Endothelial cell of umbilical vein (primary cell): ENCODE measurements around the gene OPCML. TPM values are rescaled to one million over a fixed set of nuclear protein-coding genes. Genes with fewer than 3 reads are reported as not detected.

ENCODE experiments used
- BruUV-seq: library from RNA; stranded (reverse); fragments of 400-500 nt; replicated peaks from 2 replicates; lab custom pipeline; 2021; lab: Mats Ljungman, UMichigan
- CTCF ChIA-PET: fragments of 300-600, 350-600 bp; sonication (Branson Sonifier 250); formaldehyde crosslinking; loops from one replicate; lab custom pipeline; 2021; ENCODE audit warnings: antibody characterized with exemption, inconsistent platforms; lab: Charles Lee
- POLR2A ChIA-PET: fragments of 300-600, 350-600 bp; sonication (Branson Sonifier 250); formaldehyde crosslinking; loops from one replicate; lab custom pipeline; 2021; ENCODE audit warnings: antibody characterized with exemption, inconsistent platforms; lab: Charles Lee
- DNase-seq: peaks from one replicate; pipeline ENCODE4 v3.0.0-alpha.2; 2011; ENCODE audit warnings: low read depth, low spot score
- FAIRE-seq: peaks from 2 replicates; lab custom pipeline; 2011; peaks lifted over from hg19 to GRCh38; lab: Jason Lieb, UNC
- H2AFZ ChIP-seq: 2 replicates; pipeline ENCODE4 v1.6.0; 2012; ENCODE audit warnings: low read depth, low read length, control low read depth, inconsistent platforms
- H3K27ac ChIP-seq: 2 replicates; pipeline ENCODE4 v1.5.1; 2011; ENCODE audit warnings: low read depth, mild to moderate bottlenecking, control low read depth, low read length, moderate library complexity; ENCODE audit not compliant: insufficient read depth
- H3K27me3 ChIP-seq, 2 experiments: 2 replicates each; pipeline versions ENCODE4 v1.6.0 to v1.6.1; 2011; ENCODE audit warnings: low read length in 2 of 2, mixed read lengths in 1 of 2; ENCODE audit not compliant: control insufficient read depth in 2 of 2, insufficient read depth in 2 of 2
- H3K36me3 ChIP-seq, 2 experiments: 2 replicates in 1 of 2; 3 replicates in 1 of 2; pipeline ENCODE4 v1.5.1; 2011; ENCODE audit warnings: low read length in 2 of 2, mild to moderate bottlenecking in 1 of 2, moderate library complexity in 1 of 2; ENCODE audit not compliant: control insufficient read depth in 2 of 2, insufficient read depth in 2 of 2; ENCODE audit errors: extremely low read depth in 1 of 2
- H3K4me1 ChIP-seq: 3 replicates; pipeline ENCODE4 v1.5.1; 2011; ENCODE audit warnings: mild to moderate bottlenecking, low read length; ENCODE audit not compliant: control insufficient read depth, insufficient read depth; ENCODE audit errors: extremely low read depth
- H3K4me2 ChIP-seq: 2 replicates; pipeline ENCODE4 v1.6.1; 2011; ENCODE audit warnings: low read length, control low read depth, mixed read lengths; ENCODE audit not compliant: insufficient read depth
- H3K4me3 ChIP-seq, 3 experiments: fragments of 200-600 bp in 1 of 3; sonication (generic), shearing (Covaris generic) in 1 of 3; replicated peaks in 1 of 3; 2 replicates each; pipeline ENCODE4 v1.5.1; 2011 to 2016; ENCODE audit warnings: control low read depth in 3 of 3, low read length in 3 of 3, mild to moderate bottlenecking in 2 of 3, inconsistent platforms in 1 of 3, low read depth in 1 of 3, moderate library complexity in 1 of 3; ENCODE audit not compliant: insufficient read depth in 1 of 3
- H3K79me2 ChIP-seq: 2 replicates; pipeline ENCODE4 v1.6.0; 2012; ENCODE audit warnings: low read length, inconsistent platforms; ENCODE audit not compliant: control insufficient read depth, insufficient read depth
- H3K9ac ChIP-seq: replicated peaks from 2 replicates; pipeline ENCODE3; 2011; ENCODE audit warnings: low read length, control low read depth; ENCODE audit not compliant: insufficient read depth; ENCODE audit errors: extremely low read depth
- H3K9me1 ChIP-seq: replicated peaks from 3 replicates; pipeline ENCODE4 v1.6.0; 2011; ENCODE audit warnings: mild to moderate bottlenecking, low read length; ENCODE audit not compliant: control insufficient read depth, insufficient read depth; ENCODE audit errors: extremely low read depth
- H3K9me3 ChIP-seq: replicated peaks from 2 replicates; pipeline ENCODE4 v1.5.1; 2012; ENCODE audit warnings: low read length, inconsistent platforms; ENCODE audit not compliant: control insufficient read depth, insufficient read depth
- H4K20me1 ChIP-seq: replicated peaks from 2 replicates; pipeline ENCODE3; 2011; ENCODE audit warnings: mild to moderate bottlenecking, low read length; ENCODE audit not compliant: control insufficient read depth, insufficient read depth; ENCODE audit errors: extremely low read depth
- FOS ChIP-seq: IDR thresholded peaks from 2 replicates; pipeline ENCODE4 v1.6.1; 2011; ENCODE audit warnings: mild to moderate bottlenecking, low read length, moderate library complexity, borderline replicate concordance; ENCODE audit not compliant: insufficient read depth
- GATA2 ChIP-seq: IDR thresholded peaks from 2 replicates; pipeline ENCODE4 v1.7.0; 2011; ENCODE audit warnings: low read depth, mild to moderate bottlenecking, moderate library complexity, mixed read lengths, low read length; ENCODE audit not compliant: insufficient read length, insufficient read depth
- JUN ChIP-seq: IDR thresholded peaks from 2 replicates; pipeline ENCODE4 v1.6.1; 2011; ENCODE audit warnings: borderline replicate concordance, low read depth; ENCODE audit not compliant: insufficient read length, insufficient read depth
- POLR2AphosphoS5 ChIP-seq: IDR thresholded peaks from 2 replicates; pipeline ENCODE4 v1.6.1; 2012; ENCODE audit warnings: low read depth, mild to moderate bottlenecking, control low read depth, low read length, moderate library complexity; ENCODE audit not compliant: insufficient read depth
- dilution Hi-C: fragments of 300-500 bp; cut with MboI; formaldehyde crosslinking; loops from one replicate; pipeline ENCODE4 v1.15.0; 2019; ENCODE audit warnings: low sequenced_read_pairs; ENCODE audit not compliant: extremely low pct_ligation_motif_present
- intact Hi-C: fragments of 100-400 bp; cut with micrococcal nuclease; formaldehyde crosslinking; loops from one replicate; pipeline ENCODE4 v1.10.0; 2022
- polyA plus RNA-seq, 4 experiments: library from polyadenylated mRNA; depleted of rRNA in 3 of 4; stranded (reverse) in 3 of 4; unstranded in 1 of 4; fragments of >200 nt; gene quantifications; 2 replicates each; pipeline versions ENCODE4 v1.2.1 to v1.2.3, GENCODE V29; 2011 to 2012; ENCODE audit warnings: missing spikeins in 1 of 4
- total RNA-seq: library from RNA; stranded (reverse); gene quantifications from 2 replicates; pipeline ENCODE4 v1.2.3, GENCODE V29; 2021

Gene OPCML
- total and polyA plus RNA-seq, 2 donors (not counting 3 experiments of a cell fraction or from before 2014, with no cell fraction given), result not detected

- Histone ChIP-seq H3K9me1 (no peaks in the 10 kb centered on the region), H4K20me1 (no peaks in the 10 kb centered on the region), H3K4me1 (no peaks in the 10 kb centered on the region), H3K4me3 (no peak overlapping the region), H3K27ac (no peak overlapping the region), H3K9ac (no peak overlapping the region), H3K27me3 (no peaks in the 10 kb centered on the region), H3K4me2 (no peak overlapping the region), H3K79me2 (no peaks in the 10 kb centered on the region), H2AFZ (no peak overlapping the region), H3K9me3 (peaks cover 6% of the 10 kb centered on the region), H3K36me3 (no peaks in the 10 kb centered on the region)
- ChIA-PET CTCF (no interaction called here), POLR2A (no interaction called here)
- dilution Hi-C loops, result no loop called here
- DNase-seq, result no peak
- FAIRE-seq, result no peak
- no peak for TF ChIP-seq JUN
- no peak for TF ChIP-seq FOS
- no peak for TF ChIP-seq GATA2
- TF ChIP-seq POLR2AphosphoS5, result no peak
- BruUV-seq, result no TSS peak
- intact Hi-C loops, result no loop called here
Observed at GRCh38 chr11:132455044-132455443, 1077.3 kb downstream of the OPCML start.

- no peaks in the 10 kb centered on the region for H3K36me3 ChIP-seq
- peaks cover 4% of the 10 kb centered on the region for H3K9me3 ChIP-seq
- no peak overlapping the region for H2AFZ ChIP-seq
- no peaks in the 10 kb centered on the region for H3K79me2 ChIP-seq
- H4K20me1 ChIP-seq, result no peaks in the 10 kb centered on the region
- dilution Hi-C loops, result no loop called here
- H3K27ac ChIP-seq, result no peak overlapping the region
- DNase-seq (no peak), FAIRE-seq (no peak)
- no peaks in the 10 kb centered on the region for H3K9me1 ChIP-seq
- intact Hi-C loops, result no loop called here
- ChIA-PET POLR2A (no interaction called here), CTCF (no interaction called here)
- TF ChIP-seq POLR2AphosphoS5, result no peak
- BruUV-seq, result no TSS peak
- no peak overlapping the region for H3K9ac ChIP-seq
- no peak overlapping the region for H3K4me3 ChIP-seq
- H3K4me2 ChIP-seq, result no peak overlapping the region
- H3K4me1 ChIP-seq, result no peaks in the 10 kb centered on the region
- H3K27me3 ChIP-seq, result no peaks in the 10 kb centered on the region
Observed at GRCh38 chr11:132453406-132453805, 1078.9 kb downstream of the OPCML start.
